AG04449 (cell line): ENCODE data around the gene LRP1.
"Not testable (repeated sequence)": the region's sequence is repeated elsewhere in the genome, so short reads cannot be mapped to it uniquely, and the experiment has no call there.

Experiments
- CTCF ChIA-PET: fragments of 350-600 bp; formaldehyde crosslinking; extraction: SDS; loops from one replicate; lab custom pipeline; 2021; ENCODE audit warnings: antibody characterized with exemption; lab: Yijun Ruan, JAX
- POLR2A ChIA-PET: fragments of 400-600, 350-600 bp; formaldehyde crosslinking; extraction: SDS; loops from one replicate; lab custom pipeline; 2020; ENCODE audit warnings: antibody characterized with exemption, inconsistent platforms; lab: Yijun Ruan, JAX
- DNase-seq: peaks from one replicate; pipeline ENCODE4 v3.0.0-alpha.2; 2010; ENCODE audit warnings: low read depth, low spot score
- H3K4me3 ChIP-seq: 2 replicates; pipeline ENCODE4 v1.5.1; 2011; ENCODE audit warnings: low read depth, mild to moderate bottlenecking, control low read depth, low read length
- TF ChIP-seq, protein P1 (sequence below): IDR thresholded peaks from one replicate; pipeline ENCODE4 v1.5.1; 2011; ENCODE audit warnings: mild to moderate bottlenecking, moderate library complexity, low read length, control low read depth, inconsistent platforms; ENCODE audit not compliant: insufficient read depth; ENCODE audit errors: missing control alignments

The LRP1 gene

DNA sequence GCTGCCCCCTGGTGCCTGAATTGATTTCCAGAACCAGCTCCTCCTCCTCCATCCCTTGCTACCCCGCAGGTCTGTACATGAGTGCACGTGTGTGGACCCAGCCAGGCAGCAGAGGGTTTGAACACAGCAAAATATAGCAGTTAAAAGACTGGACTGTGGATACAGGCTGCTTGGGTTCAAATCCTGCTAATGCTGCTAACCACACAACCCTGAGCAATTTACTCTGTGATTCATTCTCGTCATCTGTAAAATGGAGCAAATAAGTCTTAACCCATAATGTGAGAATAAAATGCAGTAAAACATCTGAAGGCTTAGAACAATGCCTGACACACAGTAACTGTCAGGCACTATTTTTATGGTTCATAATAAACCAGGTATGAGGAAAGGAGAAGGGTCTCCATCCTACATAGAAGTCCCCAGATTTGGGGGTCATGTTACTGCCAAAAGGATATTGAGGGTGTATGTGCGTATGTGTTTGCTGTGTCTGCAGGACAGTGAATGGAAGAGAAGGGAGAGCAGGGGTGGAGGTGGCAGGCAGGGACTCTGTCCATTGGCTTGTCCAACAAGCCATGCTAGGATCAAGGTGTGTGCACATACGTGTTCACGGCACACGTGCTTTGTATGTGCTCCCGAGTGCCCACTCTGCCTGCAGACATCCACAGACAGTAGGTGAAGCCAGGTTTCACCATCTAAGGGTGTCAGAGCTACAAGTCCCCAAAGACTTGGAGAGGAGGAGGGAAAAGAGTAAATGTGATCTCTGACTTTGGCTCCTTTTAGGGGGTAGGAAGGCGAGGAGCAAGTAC lies 15.6 kb upstream of the LRP1 start:
- ChIA-PET POLR2A (interaction anchor here (0.6 to 7.7 kb wide), 22 partner anchors 15 to 703 kb away, joined by 3 to 81 read pairs (median 5); partner anchors contain the start of genes LRP1, NAB2, NEMP1 and SHMT2), CTCF (interaction anchor here (0.6 to 13.0 kb wide), 39 partner anchors 9 to 381 kb away, joined by 3 to 218 read pairs (median 7); partner anchors contain the start of genes LRP1, NAB2, NEMP1 and SHMT2)
- peak overlapping the region; percentile 73 for H3K4me3 ChIP-seq
- DNase-seq = no peak
- TF ChIP-seq, protein P1, sequence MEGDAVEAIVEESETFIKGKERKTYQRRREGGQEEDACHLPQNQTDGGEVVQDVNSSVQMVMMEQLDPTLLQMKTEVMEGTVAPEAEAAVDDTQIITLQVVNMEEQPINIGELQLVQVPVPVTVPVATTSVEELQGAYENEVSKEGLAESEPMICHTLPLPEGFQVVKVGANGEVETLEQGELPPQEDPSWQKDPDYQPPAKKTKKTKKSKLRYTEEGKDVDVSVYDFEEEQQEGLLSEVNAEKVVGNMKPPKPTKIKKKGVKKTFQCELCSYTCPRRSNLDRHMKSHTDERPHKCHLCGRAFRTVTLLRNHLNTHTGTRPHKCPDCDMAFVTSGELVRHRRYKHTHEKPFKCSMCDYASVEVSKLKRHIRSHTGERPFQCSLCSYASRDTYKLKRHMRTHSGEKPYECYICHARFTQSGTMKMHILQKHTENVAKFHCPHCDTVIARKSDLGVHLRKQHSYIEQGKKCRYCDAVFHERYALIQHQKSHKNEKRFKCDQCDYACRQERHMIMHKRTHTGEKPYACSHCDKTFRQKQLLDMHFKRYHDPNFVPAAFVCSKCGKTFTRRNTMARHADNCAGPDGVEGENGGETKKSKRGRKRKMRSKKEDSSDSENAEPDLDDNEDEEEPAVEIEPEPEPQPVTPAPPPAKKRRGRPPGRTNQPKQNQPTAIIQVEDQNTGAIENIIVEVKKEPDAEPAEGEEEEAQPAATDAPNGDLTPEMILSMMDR = no peak

DNA sequence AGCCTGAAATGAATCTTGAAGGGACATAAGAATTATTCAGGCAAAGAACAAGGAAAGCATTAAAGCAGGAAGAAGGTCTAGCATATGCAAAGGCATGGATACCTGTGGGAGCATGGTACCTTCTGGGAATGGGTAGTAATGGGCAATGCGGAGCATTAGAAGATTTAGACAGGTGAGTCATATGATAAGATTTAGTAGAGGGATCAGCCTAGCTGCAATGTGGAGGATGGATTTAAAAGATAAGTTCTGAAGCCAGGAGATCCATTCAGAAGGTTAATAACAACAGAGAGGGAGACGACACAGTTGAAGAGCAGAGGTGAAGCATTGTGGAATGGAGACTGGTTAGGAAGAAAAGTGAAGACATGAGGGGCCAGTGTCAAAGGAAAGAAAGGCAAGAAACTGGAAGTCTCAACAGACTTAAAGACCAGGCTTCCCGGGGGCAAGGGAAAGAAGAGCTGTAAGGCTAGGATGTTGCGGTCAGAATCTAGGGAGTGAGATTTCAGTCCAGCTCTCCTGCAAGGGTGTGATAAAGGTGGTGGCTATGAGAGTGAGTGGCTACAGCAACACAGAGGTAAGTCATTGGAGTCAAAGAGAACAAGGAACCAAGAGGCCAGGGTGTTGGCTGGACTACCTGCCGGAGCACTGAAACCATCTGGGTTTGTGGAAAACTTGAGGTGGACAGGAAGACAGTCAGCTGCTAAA lies 11.6 kb upstream of the LRP1 start:
- no peak overlapping the region for H3K4me3 ChIP-seq
- POLR2A ChIA-PET = interaction anchor here (0.8 kb wide), 1 partner anchor 13 kb away, joined by 3 read pairs; no protein-coding TSS in a partner anchor
- CTCF ChIA-PET = interaction anchor here (0.6 to 24.7 kb wide), 8 partner anchors 9 to 62 kb away, joined by 3 to 874 read pairs (median 3); partner anchors contain the start of genes LRP1 and NAB2
- TF ChIP-seq, protein P1 = no peak
- DNase-seq = no peak

DNA sequence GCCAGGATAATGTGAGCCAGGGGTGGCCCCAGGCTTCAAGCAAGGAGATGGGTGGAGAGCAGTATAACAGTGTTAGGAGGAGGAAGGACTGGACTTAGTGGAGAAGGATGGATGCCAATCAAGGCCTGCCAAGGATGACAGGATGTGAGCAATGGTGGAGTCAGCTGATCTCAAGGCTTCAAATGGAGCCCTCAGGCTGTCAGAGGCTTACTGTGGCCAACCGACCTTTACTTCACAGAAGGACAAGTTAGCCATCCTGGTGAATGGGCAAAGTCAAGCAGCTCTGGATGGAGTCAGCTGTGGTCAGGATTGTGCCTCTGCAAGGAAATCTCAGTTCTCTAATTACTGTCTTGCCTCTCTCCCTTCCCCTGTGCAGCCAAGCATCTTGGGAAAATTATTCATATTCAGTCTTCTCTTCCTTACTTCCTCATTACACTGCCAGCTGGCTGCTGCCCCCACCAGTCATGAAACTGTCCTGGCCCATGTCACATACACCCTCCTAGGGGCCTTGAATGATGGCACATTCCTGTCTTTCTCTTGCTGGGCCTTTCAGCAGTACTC lies 9.5 kb upstream of the LRP1 start:
- TF ChIP-seq, protein P1 = no peak
- CTCF ChIA-PET = interaction anchor here (1.1 to 24.7 kb wide), 7 partner anchors 7 to 344 kb away, joined by 3 to 874 read pairs (median 6); partner anchors contain the start of gene LRP1
- H3K4me3 ChIP-seq = no peak overlapping the region
- DNase-seq = no peak
- POLR2A ChIA-PET = interaction anchor here (1.6 kb wide), 1 partner anchor 30 kb away, joined by 3 read pairs; the partner anchor contains the start of gene NAB2

DNA sequence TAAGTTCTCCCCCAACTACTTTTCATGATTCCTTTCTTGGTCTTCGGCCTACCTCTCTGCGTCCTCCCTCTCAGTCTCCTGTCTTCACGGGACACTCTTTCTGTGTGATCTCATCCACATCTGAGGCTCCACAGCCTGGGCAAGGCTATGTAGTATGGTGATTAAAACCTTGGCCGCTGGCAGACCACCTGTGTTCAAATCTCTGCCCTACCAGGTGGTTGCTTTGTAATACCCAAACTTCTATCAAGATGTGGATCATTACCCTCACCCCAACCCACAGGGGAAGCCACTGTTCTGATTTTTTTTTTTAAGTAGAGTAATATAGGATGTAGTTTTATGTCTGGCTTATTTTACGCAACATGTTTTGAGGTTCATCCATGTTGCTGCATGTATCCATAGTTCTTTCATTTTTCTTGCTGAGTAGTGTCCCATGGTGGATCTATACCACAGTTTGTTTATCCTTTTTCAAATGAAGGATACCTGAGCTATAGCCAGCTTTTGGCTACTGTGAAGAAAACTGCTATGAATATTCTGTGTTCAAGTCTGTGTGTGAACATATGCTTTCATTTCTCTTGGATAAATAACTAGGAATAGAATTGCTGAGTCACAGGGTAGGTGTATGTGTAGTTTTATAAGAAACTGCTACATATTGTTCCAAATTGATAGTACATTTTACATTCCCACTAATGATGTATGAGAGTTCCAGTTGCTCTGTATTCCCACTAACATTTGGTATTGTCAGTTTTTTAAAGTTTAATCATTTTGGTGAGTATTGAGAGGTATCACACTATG lies 8.8 kb upstream of the LRP1 start:
- DNase-seq = no peak
- ChIA-PET POLR2A (interaction anchor here (1.6 kb wide), 1 partner anchor 31 kb away, joined by 3 read pairs; the partner anchor contains the start of gene NAB2), CTCF (interaction anchor here (1.1 to 24.7 kb wide), 5 partner anchors 8 to 95 kb away, joined by 3 to 874 read pairs (median 148); partner anchors contain the start of gene STAT6)
- TF ChIP-seq, protein P1 = no peak
- H3K4me3 ChIP-seq = no peak overlapping the region

DNA sequence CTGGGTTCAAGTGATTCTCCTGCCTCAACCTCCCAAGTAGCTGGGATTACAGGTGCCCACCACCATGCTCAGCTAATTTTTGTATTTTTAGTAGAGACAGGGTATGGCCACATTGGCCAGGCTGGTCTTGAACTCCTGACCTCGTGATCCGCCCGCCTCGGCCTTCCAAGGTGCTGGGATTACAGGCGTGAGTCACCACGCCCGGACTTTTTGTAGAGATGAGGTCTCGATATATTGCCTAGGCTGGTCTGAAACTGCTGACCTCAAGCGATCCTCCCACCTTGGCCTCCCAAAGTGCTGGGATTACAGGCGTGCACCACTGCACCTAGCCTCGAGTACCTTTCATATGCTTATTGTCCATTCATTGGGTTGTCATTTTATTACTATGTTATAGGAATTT lies 7.6 kb upstream of the LRP1 start:
- H3K4me3 ChIP-seq, DNase-seq, POLR2A ChIA-PET: not testable (repeated sequence)
- CTCF ChIA-PET = interaction anchor here (0.8 to 24.7 kb wide), 8 partner anchors 9 to 124 kb away, joined by 3 to 874 read pairs (median 22); partner anchors contain the start of gene STAT6

DNA sequence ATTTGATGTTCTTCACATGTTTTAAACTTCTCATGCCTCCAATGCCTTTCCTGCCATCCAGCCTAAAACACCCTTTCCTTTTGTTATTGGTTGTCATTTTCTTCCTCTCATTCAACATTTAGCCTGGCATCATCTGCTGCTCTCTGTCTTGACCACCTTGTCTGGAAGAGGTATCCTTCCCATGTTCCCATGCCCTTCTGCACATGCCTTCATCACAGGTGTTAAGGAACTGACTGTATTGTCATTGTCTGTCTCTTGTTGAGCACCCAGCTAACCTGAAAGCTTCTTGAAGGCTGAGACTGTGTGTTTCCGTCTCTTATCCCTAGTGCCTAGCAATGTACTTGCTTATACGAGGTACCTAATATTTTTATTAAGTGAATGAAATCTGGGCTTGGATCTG lies 4.5 kb upstream of the LRP1 start:
- no peak overlapping the region for H3K4me3 ChIP-seq
- POLR2A ChIA-PET = interaction anchor here (0.7 to 1.0 kb wide), 2 partner anchors 10 to 31 kb away, joined by 3 to 4 read pairs; no protein-coding TSS in a partner anchor
- CTCF ChIA-PET = interaction anchor here (0.9 to 24.7 kb wide), 42 partner anchors 7 to 454 kb away, joined by 3 to 874 read pairs (median 7); partner anchors contain the start of genes LRP1-AS, NEMP1, SHMT2 and STAC3
- TF ChIP-seq, protein P1 = no peak
- DNase-seq = no peak
